GM21619 (cell line): ENCODE data around the gene CDS1.
"Not testable (repeated sequence)": the region's sequence is repeated elsewhere in the genome, so short reads cannot be mapped to it uniquely, and the experiment has no call there.

Experiments used
- ATAC-seq: cut with Tn5 transposase; IDR thresholded peaks from one replicate; pipeline ENCODE4 v1.9.1; 2021; ENCODE audit not compliant: unreplicated experiment

CDS1 gene

GRCh38 chr4:84669201-84669600, 86.3 kb downstream of the CDS1 start:
- no peak for ATAC-seq

GRCh38 chr4:84672177-84672576, 89.2 kb downstream of the CDS1 start:
- no peak for ATAC-seq

DNA sequence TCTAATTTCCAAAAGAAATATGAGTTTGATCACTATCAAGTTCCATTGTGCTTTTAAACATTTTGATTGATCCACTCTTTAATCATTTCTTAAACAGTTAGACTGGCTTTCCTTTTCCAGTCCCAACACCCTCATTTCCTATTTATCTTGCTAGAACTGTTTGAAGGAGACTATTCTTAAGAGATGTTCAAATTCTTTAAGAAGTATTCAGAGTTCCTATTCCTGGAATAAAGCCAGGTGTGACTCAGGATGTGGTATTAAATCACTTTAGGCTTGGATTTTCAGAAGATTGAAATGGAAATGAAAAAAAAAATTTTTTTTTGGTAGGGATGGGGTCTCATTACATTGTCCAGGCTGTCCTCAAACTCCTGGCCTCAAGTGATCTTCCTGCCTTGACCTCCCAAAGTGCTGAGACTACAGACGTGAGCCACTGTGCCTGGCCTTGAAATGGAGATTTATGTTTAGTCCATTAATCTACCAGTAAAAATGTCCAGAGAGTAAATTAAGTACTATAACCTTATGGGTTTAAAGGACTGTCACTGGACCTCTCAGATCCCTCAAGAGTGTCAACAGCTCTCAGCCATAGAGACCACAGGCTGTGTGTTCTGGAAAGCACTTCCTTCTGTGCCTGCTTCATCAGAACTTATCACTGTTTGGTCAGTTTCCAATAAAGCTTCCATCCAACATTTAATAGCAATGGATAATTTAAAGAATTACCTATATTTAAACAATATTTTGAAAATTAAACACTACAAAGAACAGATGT, 90.7 kb downstream of the CDS1 start:
- ATAC-seq, result no peak

- no peak for ATAC-seq
Observed at GRCh38 chr4:84677093-84677492, 94.2 kb downstream of the CDS1 start.

- no peak for ATAC-seq
Observed at GRCh38 chr4:84677995-84678394, 95.1 kb downstream of the CDS1 start.

GRCh38 chr4:84678976-84679744, 96.2 kb downstream of the CDS1 start:
- no peak for ATAC-seq

- no peak for ATAC-seq
Observed at GRCh38 chr4:84680956-84681355, 98.0 kb downstream of the CDS1 start.

DNA sequence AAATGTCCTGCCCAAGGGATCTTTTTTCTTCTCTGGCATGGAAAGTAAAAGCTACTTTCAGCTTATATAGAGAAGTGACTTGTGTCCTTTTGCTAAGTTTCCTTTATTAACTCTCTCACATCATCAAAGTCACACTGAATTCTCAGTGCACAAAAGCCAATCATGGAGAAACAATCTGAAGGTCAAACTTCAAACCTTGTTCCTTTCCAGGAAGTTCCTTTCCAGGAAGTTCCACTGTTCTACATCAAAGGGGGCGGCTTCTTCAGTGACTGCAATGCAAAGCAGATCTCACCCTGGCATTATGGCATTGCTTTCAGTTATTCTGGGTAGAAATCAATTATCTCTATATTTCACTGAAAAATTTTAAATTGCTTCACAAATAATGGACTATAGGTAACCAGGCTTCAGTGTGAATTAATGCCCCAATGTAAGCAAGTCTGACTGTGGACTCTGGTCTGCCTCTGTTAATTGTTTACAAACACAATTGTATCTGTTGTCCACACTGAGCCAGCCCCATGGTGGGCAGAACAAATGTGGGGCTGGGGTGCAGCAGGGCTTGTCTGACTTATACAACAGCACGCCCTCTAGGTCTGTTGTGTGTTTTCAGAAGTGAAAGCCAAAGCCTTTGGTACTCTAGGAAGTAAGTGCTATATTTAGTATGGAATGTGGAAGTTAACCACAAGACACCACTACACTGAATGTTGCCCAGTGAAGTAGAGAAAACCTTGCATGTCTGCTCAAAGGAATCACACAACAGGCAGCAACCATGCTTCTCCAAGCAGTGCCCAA, 98.8 kb downstream of the CDS1 start:
- no peak for ATAC-seq

- not testable (repeated sequence) for ATAC-seq
Observed at GRCh38 chr4:84682661-84683060, 99.7 kb downstream of the CDS1 start.

GRCh38 chr4:84683064-84683850, 100.3 kb downstream of the CDS1 start:
- no peak for ATAC-seq

GRCh38 chr4:84684361-84684760, 101.4 kb downstream of the CDS1 start:
- ATAC-seq, result no peak

DNA sequence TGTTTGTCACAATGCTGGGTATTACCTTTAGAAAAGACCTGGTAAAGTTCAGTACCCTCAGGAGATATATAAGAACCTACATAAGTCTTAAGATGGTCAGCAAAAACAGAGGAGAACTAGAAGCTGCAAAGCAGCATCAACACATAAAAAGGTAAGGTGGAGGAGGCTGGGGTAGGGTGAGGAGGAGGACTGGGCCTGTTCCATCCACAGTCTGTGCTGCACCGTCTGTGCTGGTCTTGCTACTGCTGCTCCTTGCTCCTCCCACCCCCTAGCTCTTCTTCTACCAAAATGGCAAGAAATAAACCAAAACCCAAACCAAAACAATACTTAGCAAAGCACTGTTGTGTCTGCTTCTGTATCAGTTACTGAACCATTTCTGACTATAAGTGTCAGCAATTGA, 102.2 kb downstream of the CDS1 start:
- no peak for ATAC-seq

DNA sequence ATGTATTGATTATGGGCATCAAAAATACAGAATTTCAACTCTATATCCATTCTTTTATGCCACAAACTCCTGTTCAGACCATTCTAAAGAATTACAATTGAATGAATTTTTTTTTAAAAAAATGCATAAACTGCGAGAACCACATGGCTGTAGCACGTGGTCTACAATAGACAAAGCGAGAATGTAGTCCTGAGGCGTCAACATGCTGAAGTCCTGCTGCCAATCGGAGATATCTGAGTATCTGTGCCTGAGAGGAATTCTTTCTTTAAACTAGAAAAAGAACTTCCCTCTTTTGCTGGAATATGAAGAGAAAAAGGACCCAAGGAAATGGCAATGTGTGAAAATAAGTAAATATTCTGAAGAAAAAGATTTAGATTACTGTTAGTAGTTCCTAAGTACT, 105.7 kb downstream of the CDS1 start:
- ATAC-seq, result no peak

DNA sequence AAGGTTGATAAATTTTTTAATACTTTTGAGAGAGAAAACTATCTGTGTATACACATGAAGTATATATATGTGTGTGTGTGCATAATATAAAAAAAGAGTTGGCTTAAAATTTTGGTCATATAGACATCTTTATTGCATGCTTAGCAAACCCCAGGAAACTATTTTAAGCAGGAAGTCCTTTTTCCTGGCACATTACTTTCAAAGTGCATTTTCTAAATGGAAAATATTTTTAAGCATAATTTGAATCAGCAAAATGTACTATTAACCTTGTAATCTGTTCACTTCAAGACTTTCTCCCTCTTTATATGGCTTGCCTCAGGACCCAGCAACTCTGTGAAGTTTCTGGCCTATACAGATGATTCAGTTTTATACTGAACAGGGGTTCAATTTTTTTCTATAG, 106.3 kb downstream of the CDS1 start:
- no peak for ATAC-seq

- no peak for ATAC-seq
Observed at GRCh38 chr4:84690481-84690880, 107.6 kb downstream of the CDS1 start.

DNA sequence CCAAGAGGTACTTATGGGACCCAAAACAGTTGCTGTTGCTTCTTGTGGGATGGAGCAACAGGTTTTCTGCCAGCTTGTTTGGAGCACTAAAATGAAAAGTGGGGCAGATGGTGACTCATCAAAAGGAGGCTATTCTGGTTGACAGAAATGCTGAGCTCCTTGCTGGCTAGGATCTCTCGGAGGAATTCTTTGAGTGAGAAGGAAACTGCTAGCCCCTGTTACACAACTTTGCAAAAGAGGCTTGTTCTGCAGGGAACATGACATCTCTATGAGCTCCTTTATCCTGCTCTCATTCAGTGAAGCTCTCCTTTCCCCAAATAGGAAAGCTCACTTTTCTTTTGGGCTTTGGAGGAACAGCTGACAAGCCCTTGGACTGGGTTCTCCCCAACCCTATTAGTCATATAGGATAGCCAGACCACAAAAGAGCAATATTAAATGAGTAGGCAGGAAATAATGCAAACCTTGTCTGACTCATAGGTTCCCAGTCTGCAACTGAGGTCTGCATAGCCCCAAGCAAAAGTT, 108.3 kb downstream of the CDS1 start:
- no peak for ATAC-seq

- ATAC-seq, result no peak
Observed at GRCh38 chr4:84691800-84692199, 108.9 kb downstream of the CDS1 start.

DNA sequence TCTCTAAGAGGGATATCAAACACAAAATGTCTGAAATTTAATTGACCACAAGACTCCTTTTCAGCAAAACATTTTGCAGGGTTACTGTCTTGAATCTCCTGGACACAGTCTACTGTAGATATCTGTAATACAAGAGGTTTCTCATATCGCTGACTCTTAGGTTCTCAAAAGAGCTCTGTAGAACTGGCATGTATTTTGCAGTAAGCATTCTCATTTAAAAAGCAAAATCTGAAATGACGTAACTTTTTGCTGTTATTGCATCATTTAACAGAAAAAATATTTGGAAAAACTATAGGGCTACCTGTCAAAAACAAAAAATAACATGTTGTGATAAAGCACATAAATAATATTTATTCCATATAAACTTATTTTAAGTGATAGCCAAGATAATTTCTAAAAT, 114.2 kb downstream of the CDS1 start:
- ATAC-seq, result no peak

DNA sequence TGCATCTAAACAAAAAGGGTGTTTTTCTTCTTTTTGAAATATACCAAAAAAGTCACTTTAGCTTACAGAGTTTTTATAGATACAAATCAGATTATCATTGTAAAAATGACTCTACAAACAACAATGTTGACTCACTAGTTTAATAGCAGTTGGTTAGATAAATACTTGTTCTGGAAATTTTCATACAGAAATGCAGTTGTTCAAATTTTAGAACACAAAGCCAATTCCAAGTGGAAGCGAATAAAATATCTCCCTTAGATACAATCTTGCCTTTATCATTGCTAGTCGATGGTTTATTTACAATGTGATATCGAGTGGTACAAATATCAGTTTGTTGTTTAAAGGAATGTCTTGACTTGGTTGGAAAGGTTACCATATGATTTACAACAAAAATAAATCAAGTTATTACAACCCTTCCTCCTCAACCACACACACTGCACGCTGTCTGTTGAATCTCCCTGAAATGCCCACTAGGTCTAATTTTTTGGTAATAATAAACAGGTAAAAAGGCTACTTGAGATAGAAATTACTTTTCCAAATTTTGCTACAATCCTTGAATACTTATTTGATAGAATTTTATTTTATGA, 114.8 kb downstream of the CDS1 start:
- ATAC-seq, result no peak

DNA sequence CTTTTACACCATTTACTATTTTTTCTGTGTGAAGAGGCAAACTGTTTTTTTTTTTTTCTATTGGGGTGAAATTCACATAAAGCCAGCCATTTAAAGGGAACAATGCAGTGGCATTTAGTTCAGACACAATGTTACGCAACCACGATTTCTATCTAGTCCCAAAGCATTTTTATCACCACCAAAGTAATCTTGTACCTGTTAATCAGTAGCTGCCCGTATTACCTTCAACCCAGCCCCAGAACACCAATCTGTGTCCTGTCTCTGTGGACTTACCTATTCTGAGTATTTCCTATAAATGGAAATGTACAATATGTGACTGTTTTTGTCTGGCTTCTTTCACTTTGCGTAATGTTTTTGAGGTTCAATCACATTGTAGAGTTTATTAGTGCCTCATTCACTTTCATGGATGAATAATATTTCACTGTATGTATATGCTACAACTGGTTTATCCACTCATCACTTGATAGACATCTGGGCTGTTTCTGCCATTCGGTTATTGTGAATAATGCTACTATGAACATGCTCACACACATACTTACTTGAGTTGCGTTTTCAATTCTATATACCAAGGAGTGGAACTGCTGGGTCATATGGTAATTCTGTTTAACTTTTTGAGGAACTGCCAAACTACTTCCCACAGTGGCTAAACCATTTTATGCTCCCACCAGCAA, 116.2 kb downstream of the CDS1 start:
- no peak for ATAC-seq
